Islet of Langerhans (tissue), 1 donor: ENCODE data around the gene LRIG1.
A peak's percentile ranks its signal among the peaks of the same experiment; 100 is the strongest.

Experiments used
- FAIRE-seq: peaks from one replicate; lab custom pipeline; 2011; peaks lifted over from hg19 to GRCh38; lab: Jason Lieb, UNC

LRIG1 gene

GRCh38 chr3:66502981-66503380 is 2.2 kb upstream of the LRIG1 start:
- FAIRE-seq = no peak

GRCh38 chr3:66502245-66502874 is 1.5 kb upstream of the LRIG1 start:
- FAIRE-seq = no peak

GRCh38 chr3:66501483-66502244 is 842 bp upstream of the LRIG1 start:
- FAIRE-seq = no peak

GRCh38 chr3:66499881-66500575 is 794 bp downstream of the LRIG1 start:
- no peak for FAIRE-seq

- FAIRE-seq = no peak
Observed at GRCh38 chr3:66498687-66499621, 1.9 kb downstream of the LRIG1 start.

GRCh38 chr3:66497985-66498671 is 2.7 kb downstream of the LRIG1 start:
- no peak for FAIRE-seq

GRCh38 chr3:66497288-66497984 is 3.4 kb downstream of the LRIG1 start:
- FAIRE-seq = no peak

- FAIRE-seq = no peak
Observed at GRCh38 chr3:66496746-66497145, 4.1 kb downstream of the LRIG1 start.

GRCh38 chr3:66496301-66496700 is 4.5 kb downstream of the LRIG1 start:
- no peak for FAIRE-seq

- FAIRE-seq = no peak
Observed at GRCh38 chr3:66495668-66496045, 5.2 kb downstream of the LRIG1 start.

DNA sequence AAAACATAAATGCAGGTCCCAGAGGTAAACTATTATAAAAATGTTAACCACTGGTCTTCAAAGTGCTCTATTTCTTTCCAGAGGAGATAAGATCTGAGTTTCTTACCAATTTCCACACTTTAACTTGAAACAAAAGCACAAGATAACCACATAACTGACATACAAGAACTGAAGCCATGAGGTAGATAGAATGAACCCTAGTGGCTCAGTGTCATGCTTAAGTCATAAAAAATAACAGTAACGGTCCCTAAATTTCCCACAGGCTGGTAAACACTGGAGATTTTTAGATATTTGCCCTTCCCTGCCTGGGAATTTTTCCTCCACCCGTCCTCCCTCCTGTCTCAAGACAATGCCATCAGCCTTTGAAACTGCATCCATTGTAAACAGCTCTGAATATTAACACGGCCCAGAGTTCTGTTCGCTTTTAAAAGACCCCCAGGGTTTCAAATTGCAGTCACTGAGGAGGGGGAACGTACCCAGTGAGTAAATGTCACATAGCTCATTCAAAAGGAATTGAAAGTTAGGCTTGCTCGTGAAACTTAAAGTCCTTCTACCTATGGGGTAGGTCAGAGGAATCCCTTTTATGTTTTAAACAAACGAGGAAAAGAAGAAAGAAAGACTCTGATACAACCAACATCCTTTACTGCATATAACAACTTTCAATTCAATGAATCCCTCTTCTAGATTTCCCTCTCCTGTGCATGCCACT is 5.7 kb downstream of the LRIG1 start:
- FAIRE-seq = no peak

- no peak for FAIRE-seq
Observed at GRCh38 chr3:66493458-66494099, 7.2 kb downstream of the LRIG1 start.

- FAIRE-seq = peak; percentile 95
Observed at GRCh38 chr3:66492672-66493071, 8.2 kb downstream of the LRIG1 start.

- FAIRE-seq = no peak
Observed at GRCh38 chr3:66492071-66492470, 8.8 kb downstream of the LRIG1 start.

DNA sequence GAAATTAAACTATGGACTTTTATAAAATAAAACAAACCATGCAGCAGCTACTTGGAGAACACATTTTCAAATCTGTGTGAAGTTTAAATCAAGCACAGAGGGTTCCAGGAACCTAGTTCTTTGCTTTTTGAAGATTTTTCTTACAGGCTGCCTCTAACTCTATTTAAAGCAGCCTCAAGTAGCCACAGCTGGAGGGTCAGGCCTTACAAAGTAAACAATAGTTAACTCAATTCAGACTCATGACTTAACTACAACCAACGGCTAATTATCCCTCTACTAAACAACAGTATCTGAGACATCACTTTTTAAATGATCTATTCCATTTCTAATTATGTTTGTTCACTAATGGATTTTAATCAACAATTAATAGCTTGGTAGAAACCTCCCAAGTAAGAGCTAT is 9.8 kb downstream of the LRIG1 start:
- peak; percentile 82 for FAIRE-seq

- no peak for FAIRE-seq
Observed at GRCh38 chr3:66490214-66490613, 10.6 kb downstream of the LRIG1 start.

GRCh38 chr3:66489581-66489980 is 11.2 kb downstream of the LRIG1 start:
- FAIRE-seq = no peak

DNA sequence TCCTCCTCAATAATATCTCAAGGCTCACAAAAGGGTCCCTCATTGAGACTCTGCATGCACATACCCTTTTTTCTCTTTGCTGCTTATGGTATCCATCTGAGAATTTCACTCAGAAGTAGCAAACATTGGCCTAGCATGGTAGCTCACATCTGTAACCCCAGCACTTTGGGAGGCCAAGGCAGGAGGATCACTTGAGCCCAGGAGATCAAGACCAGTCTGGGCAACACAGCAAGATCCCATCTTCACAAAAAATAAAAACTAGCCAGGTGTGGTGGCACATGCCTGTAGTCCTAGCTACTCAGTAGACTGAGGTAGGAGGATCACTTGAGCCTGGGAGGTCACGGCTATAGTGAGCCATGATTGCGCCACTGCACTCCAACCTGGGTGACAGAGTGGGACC is 11.7 kb downstream of the LRIG1 start:
- no peak for FAIRE-seq

DNA sequence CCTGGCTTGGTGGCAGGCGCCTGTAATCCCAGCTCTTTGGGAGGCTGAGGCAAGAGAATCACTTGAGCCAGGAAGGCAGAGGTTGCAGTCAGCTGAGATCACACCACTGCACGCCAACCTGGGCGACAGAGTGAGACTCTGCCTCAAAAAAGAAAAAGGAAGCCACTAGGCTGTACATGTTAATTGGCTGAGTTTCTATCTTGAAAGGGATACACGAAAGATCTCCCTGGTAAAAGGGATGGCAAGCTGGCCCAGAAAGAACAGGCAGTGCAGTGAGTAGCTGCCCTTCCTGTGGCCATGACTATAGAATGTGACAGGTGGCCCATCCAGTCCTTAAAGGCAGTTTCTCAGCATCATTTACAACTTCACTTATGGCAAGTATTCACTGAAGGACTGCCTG is 12.3 kb downstream of the LRIG1 start:
- FAIRE-seq = no peak

DNA sequence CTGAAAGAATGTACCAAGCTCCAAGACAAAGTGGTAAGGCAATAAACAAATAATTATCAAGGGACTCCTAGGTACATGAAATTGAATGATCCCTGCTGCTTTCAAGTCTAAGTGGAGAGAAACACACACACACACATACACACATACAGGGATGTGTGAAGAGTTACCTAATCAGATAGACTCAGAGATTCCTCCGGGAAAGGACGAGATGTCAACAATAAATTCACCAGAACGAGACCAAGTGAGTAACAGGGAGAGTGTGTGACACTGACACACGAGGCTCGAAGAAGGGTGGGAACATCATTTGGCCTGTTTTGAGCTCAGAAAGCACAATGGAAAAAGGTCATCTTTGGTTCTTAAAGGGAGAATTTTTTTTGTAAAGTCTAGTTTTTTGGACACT is 13.4 kb downstream of the LRIG1 start:
- FAIRE-seq = no peak
